ENCODE measurements around the gene PAK3.

Gene PAK3

GRCh38 chrX:111151764-111152163 is 55.8 kb downstream of the PAK3 start:
- no peak for TF ChIP-seq EZH2phosphoT487 (conservative IDR thresholded peaks at IDR 0.05; ENCODE audit: low read length)
- no peak for TF ChIP-seq CTCF (IDR thresholded peaks at IDR 0.05; ENCODE audit: insufficient read depth, low read length, poor library complexity, severe bottlenecking)
- no peak overlapping the region for H3K27ac ChIP-seq (ENCODE audit: low read depth, low read length)
- no peaks in the 10 kb centered on the region for H4K20me1 ChIP-seq (ENCODE audit: low read depth, low read length)
- no peaks in the 10 kb centered on the region for H3F3A ChIP-seq (ENCODE audit: insufficient read depth)
- no peaks in the 10 kb centered on the region for H3K9me3 ChIP-seq (ENCODE audit: insufficient read depth, low read length)
- H3K4me3 ChIP-seq (ENCODE audit: insufficient read depth, low read length, poor library complexity, severe bottlenecking) = no peak overlapping the region
- no peak overlapping the region for H2AFZ ChIP-seq (ENCODE audit: low read depth, low read length, severe bottlenecking)
- no peak overlapping the region for H3K9ac ChIP-seq (ENCODE audit: low read length)
- no peaks in the 10 kb centered on the region for H3K36me3 ChIP-seq (ENCODE audit: low read length)
- no peaks in the 10 kb centered on the region for H3K27me3 ChIP-seq (ENCODE audit: low read length)
- no peaks in the 10 kb centered on the region for H3K79me2 ChIP-seq (ENCODE audit: insufficient read depth, low read length)
- no peaks in the 10 kb centered on the region for H3K9me2 ChIP-seq (replicated peaks; ENCODE audit: insufficient read depth, low read length)
- H3K4me2 ChIP-seq (ENCODE audit: low read depth, low read length, poor library complexity, severe bottlenecking) = no peak overlapping the region

- Histone ChIP-seq H3K4me3 (ENCODE audit: insufficient read depth, low read length, poor library complexity, severe bottlenecking) (no peak overlapping the region), H3K9me2 (replicated peaks; ENCODE audit: insufficient read depth, low read length) (no peaks in the 10 kb centered on the region), H3K9me3 (ENCODE audit: insufficient read depth, low read length) (no peaks in the 10 kb centered on the region), H3K9ac (ENCODE audit: low read length) (no peak overlapping the region), H3F3A (ENCODE audit: insufficient read depth) (no peaks in the 10 kb centered on the region), H2AFZ (ENCODE audit: low read depth, low read length, severe bottlenecking) (no peak overlapping the region), H3K27me3 (ENCODE audit: low read length) (no peaks in the 10 kb centered on the region), H3K27ac (ENCODE audit: low read depth, low read length) (no peak overlapping the region), H4K20me1 (ENCODE audit: low read depth, low read length) (no peaks in the 10 kb centered on the region), H3K4me2 (ENCODE audit: low read depth, low read length, poor library complexity, severe bottlenecking) (no peak overlapping the region), H3K79me2 (ENCODE audit: insufficient read depth, low read length) (no peaks in the 10 kb centered on the region), H3K36me3 (ENCODE audit: low read length) (no peaks in the 10 kb centered on the region)
- TF ChIP-seq CTCF (IDR thresholded peaks at IDR 0.05; ENCODE audit: insufficient read depth, low read length, poor library complexity, severe bottlenecking) = no peak
- TF ChIP-seq EZH2phosphoT487 (conservative IDR thresholded peaks at IDR 0.05; ENCODE audit: low read length) = no peak
Observed at GRCh38 chrX:111159232-111159631, 63.2 kb downstream of the PAK3 start.

GRCh38 chrX:111164728-111165127 is 68.7 kb downstream of the PAK3 start:
- no peaks in the 10 kb centered on the region for H3K9me3 ChIP-seq (ENCODE audit: insufficient read depth, low read length)
- no peak overlapping the region for H3K9ac ChIP-seq (ENCODE audit: low read length)
- no peaks in the 10 kb centered on the region for H3K79me2 ChIP-seq (ENCODE audit: insufficient read depth, low read length)
- no peak overlapping the region for H3K4me3 ChIP-seq (ENCODE audit: insufficient read depth, low read length, poor library complexity, severe bottlenecking)
- no peaks in the 10 kb centered on the region for H3F3A ChIP-seq (ENCODE audit: insufficient read depth)
- H3K9me2 ChIP-seq (replicated peaks; ENCODE audit: insufficient read depth, low read length) = no peaks in the 10 kb centered on the region
- no peak overlapping the region for H2AFZ ChIP-seq (ENCODE audit: low read depth, low read length, severe bottlenecking)
- H3K27me3 ChIP-seq (ENCODE audit: low read length) = no peaks in the 10 kb centered on the region
- no peak overlapping the region for H3K27ac ChIP-seq (ENCODE audit: low read depth, low read length)
- no peak overlapping the region for H3K4me2 ChIP-seq (ENCODE audit: low read depth, low read length, poor library complexity, severe bottlenecking)
- TF ChIP-seq EZH2phosphoT487 (conservative IDR thresholded peaks at IDR 0.05; ENCODE audit: low read length) (no peak), CTCF (IDR thresholded peaks at IDR 0.05; ENCODE audit: insufficient read depth, low read length, poor library complexity, severe bottlenecking) (no peak)
- no peaks in the 10 kb centered on the region for H3K36me3 ChIP-seq (ENCODE audit: low read length)
- no peaks in the 10 kb centered on the region for H4K20me1 ChIP-seq (ENCODE audit: low read depth, low read length)
